GM15510 (cell line): Measurements from ENCODE around the gene NUP210L.

Experiments
- POLR2A ChIP-seq: IDR thresholded peaks from 3 replicates; pipeline ENCODE4 v1.6.1; 2011; ENCODE audit warnings: borderline replicate concordance; ENCODE audit not compliant: insufficient read length; ENCODE audit errors: extremely low read depth

The NUP210L gene

GRCh38 chr1:154154534-154155191 lies at the start of gene NUP210L:
Gene NUP210L, minus strand, starts transcription at chr1:154155073.
- no peak for TF ChIP-seq POLR2A

GRCh38 chr1:154199563-154199879 lies 44.6 kb upstream of the NUP210L start:
- TF ChIP-seq POLR2A: no peak

- no peak for TF ChIP-seq POLR2A
Observed at GRCh38 chr1:154198756-154199562, 44.1 kb upstream of the NUP210L start.

GRCh38 chr1:154193821-154194220 lies 38.9 kb upstream of the NUP210L start:
- no peak for TF ChIP-seq POLR2A

- no peak for TF ChIP-seq POLR2A
Observed at GRCh38 chr1:154192476-154192875, 37.6 kb upstream of the NUP210L start.

- TF ChIP-seq POLR2A: no peak
Observed at GRCh38 chr1:154191990-154192461, 37.2 kb upstream of the NUP210L start, which contains the start of gene TPM3. Gene TPM3, minus strand, starts transcription at chr1:154192100. Its CDS starts 82 bp downstream, at chr1:154192018.

- TF ChIP-seq POLR2A: no peak
Observed at GRCh38 chr1:154190550-154190949, 35.7 kb upstream of the NUP210L start.

GRCh38 chr1:154186852-154187501 lies 32.1 kb upstream of the NUP210L start:
- no peak for TF ChIP-seq POLR2A

GRCh38 chr1:154186177-154186576 lies 31.3 kb upstream of the NUP210L start:
- TF ChIP-seq POLR2A: no peak

- TF ChIP-seq POLR2A: peak; percentile 97
Observed at GRCh38 chr1:154183046-154183915, 28.4 kb upstream of the NUP210L start.

GRCh38 chr1:154182344-154183045 lies 27.6 kb upstream of the NUP210L start:
- TF ChIP-seq POLR2A: peak; percentile 50

- no peak for TF ChIP-seq POLR2A
Observed at GRCh38 chr1:154181944-154182343, 27.1 kb upstream of the NUP210L start.

- no peak for TF ChIP-seq POLR2A
Observed at GRCh38 chr1:154179946-154180687, 25.2 kb upstream of the NUP210L start.

GRCh38 chr1:154178911-154179811 lies 24.3 kb upstream of the NUP210L start:
- TF ChIP-seq POLR2A: no peak
